ENCODE results near the gene PPARG.
"Not testable (repeated sequence)": the region's sequence is repeated elsewhere in the genome, so short reads cannot be mapped to it uniquely, and the experiment has no call there.

PPARG gene

DNA sequence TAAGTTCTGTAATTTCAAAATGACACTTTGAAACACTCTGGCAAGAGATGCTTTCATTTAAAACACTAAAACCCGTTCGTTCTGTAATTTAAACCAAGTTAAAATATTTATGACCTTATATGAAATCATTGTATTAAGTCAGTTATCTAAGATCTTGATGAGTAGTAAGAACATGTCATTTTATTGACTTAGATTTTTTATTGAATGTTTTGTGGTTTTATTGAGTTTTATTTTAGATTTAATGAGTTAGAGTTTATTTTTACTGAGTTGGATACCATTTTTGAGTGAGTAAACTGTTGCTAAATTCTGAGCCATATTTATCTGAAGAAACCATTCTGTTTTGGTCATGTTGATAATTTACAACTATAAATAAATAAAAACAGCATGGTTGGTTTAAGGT, 94.3 kb downstream of the PPARG start:
- DNase-seq: no peak

GRCh38 chr3:12384451-12385233, 95.8 kb downstream of the PPARG start:
- DNase-seq: no peak

GRCh38 chr3:12386514-12387291, 97.8 kb downstream of the PPARG start:
- DNase-seq: not testable (repeated sequence)

DNA sequence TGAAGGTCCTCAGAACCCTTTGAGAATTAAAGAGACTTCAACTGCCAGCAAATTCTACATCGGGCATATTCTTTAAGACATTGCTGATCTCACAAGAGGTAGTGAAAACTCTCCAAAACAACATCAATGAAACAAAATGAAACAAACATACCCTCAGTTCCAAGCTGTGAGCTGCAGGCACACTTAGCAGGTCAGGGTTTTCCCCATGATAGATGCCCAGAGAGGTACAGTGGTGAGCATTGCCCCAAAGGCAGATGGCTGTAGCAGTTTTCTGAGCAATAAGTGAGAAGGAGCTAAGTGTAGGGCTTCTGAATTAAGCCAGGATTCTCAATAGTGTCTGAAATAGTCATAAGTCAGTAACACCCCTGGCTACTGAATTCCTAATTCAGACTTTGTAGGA, 99.3 kb downstream of the PPARG start:
- no peak for DNase-seq

GRCh38 chr3:12392101-12392878, 103.4 kb downstream of the PPARG start:
- DNase-seq: no peak

GRCh38 chr3:12393894-12394293, 105.0 kb downstream of the PPARG start:
- DNase-seq: no peak

DNA sequence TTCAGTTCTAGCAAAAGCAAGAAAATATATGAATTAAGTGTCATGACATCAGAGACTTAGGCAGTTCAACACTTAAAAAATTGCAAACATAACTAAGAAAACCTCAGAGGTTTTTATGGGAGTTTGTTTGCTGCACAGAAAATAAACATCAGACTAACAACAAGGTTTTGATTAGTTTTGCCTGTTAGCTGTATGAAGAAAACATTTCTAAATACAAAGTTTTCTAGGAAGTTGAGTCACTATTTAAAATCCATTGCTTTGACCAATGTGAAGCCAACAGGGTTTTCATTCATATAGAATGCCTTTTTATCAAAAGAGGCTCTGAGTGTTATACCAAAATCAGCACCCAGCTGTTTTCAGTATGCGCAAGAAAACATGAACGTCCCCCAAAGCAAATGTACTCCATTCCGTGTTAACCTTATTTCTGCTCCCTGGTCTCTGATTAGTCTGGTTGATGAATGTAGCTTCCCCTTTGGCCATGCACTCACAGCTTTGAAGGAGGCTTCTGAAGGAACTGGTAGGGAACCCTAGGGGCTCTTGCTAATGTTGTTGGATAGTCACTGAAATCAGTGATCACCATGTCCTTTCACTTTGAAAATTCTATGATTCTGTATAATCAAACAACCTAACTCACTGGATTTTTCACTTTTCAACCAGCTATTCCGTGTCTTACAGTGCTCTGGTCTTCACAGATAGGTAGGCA, 105.8 kb downstream of the PPARG start:
- DNase-seq: no peak

DNA sequence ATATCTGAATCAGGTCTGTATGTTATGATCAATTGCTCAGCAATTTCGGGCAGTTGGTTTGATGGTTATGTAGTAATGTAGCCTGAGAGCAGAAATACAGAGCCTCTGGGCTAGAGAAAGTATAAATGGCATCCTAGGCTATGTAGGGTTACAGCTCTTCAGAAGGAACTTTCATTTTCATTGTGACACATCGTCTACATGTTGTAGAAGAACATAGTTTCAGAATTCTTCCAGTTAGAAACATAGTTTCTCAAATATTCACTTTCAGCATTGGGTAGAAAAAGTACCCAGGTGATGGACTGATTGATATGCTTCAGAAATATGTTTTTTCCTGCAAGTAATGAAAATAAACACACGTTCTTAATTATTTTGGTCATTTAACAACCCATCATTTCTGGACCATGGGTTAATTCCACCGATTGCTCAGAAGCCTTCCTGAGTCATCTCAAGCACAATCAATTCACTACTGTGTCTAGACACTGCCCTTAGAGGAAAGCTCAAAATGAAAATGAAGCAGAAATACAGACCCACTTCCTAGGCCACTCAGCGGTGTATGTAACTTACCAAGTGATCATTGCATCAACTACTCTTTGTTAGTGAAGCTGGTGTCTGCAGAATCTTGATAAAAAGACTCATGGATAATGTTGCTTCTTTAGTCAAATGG, 106.6 kb downstream of the PPARG start:
- DNase-seq: no peak

DNA sequence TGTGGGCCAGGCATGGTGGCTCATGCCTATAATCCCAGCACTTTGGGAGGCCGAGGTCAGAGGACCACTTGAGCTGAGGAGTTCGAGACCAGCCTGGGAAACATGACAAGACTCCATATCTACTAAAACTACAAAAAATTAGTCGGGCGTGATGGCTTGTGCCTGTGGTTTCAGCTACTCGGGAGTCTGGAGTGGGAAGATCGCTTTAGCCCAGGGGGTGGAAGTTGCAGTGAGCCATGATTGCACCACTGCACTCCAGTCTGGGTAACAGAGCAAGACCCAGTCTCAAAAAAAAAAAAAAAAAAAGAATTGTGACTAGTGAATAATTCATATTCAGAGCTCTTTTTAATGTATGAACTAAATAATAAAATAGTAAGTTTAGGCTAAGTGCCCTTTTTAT, 107.6 kb downstream of the PPARG start:
- no peak for DNase-seq

GRCh38 chr3:12399226-12399625, 110.4 kb downstream of the PPARG start:
- DNase-seq: no peak

DNA sequence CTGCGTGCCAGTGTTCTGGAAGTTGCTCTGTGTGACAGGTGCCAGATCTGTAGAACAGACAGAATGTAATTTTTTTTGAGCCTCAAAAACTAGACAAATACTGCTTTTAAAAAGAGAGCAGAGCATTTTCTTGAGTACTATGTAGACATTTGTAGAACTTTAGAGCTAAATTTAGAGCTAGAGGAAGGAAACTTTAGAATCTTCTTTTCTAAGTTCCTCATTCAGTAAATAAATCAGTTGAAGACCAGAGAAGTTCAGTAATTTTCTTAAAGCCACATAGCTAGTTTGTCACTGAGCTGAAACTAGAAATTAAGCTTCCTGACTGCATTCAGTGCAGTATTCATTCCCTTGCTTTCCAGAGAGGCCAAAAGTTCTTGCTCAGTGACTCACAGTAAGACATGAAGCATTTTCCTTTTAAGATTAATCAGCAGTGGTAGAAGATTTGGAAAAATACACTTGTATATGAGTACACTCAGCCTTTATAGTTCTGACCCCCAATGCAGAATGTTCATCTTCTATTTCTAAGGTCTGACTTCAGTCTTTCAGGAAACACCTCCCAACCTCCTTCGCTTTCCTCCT, 111.8 kb downstream of the PPARG start:
- DNase-seq: no peak

DNA sequence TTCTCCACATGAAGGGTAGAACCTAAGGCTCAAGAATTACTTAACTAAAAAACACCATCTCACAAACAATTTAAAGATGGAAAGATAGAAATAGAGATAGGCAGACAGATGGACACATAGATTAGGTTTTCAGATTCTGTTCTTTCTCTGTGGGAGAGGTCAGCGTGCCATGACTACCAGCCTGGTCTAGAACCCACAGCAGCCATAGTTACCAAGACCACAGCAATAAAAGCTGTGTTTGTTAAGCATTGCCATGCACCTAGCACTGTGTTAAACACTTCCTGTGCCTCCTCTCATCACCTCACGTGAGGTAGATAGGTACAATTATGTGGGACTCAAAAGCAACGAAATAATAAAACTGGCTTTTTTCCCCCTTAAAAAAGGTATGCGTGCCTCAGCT, 112.3 kb downstream of the PPARG start:
- DNase-seq: no peak

DNA sequence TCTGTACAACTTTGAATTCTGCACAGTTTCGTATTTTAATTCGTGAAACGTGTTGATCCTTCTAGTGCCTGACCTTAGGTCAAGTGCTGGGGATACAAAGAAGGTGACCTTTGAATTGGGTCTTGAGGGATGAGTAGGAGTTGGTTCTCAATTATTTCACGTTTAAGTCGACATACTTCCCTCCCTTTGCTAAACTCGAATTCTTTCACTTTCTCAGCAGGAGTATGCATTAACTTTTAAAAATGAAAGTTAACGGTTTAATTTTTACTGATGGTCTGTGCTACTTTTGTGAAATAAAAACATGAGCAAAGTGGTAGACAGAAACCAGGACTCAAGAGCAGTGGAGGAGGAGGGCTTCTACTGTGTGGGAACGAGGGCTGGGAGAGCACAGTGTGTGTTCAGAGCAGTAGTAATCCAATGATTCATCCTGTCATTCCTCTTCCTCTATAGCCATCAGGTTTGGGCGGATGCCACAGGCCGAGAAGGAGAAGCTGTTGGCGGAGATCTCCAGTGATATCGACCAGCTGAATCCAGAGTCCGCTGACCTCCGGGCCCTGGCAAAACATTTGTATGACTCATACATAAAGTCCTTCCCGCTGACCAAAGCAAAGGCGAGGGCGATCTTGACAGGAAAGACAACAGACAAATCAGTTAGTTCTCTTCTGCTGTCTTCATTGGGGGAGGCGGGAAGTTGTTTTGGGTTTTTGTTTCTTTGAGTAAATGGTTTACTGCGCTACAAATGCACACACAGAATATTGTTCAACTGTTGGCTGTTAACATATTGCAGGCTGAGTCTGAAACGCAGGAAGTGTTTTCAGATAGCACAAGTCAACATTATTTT, 116.8 kb downstream of the PPARG start:
- no peak for DNase-seq

- no peak for DNase-seq
Measured at GRCh38 chr3:12408984-12409683, 120.3 kb downstream of the PPARG start.

DNA sequence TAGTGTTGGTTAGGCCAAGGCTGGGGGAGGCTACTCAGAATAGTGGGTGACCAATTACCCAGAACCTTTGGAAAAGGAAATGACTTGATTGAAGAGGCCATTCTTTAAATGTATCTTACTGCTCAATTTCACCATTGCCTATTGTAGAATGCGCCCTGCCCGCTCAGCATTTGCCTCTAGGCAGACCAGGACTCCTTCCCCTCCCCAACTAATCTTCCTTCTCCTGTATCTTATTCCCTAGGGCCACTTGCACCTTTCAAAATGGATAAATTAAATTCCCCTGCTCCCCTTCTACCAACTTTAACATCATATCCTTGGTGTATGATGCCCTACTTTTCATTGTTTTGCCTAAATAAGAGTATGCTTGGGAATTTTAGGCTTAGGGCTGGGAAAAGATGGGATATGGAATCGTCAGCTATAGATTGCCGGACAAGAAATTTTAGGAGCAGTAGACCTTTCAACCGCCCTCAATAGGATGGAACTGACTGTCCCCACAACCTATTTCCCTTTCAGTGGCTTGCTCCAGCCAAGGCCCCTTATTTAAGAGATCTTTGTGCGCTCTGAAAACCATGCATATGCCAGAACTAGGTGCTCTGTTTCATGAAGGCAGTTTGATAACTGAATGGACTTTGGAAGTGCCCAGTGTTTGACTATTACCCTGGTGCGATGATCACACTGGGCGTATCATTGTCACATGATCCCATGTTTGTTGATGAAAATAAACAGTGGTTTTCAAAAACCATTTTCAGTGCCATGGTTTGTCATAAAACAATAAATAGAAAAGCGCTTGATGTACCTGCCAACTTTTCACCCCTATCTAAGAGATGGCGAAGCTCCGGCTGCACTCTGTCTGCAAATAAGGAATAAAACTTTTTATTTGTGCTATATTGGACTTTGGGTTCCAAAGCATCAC, 121.1 kb downstream of the PPARG start:
- DNase-seq: no peak

GRCh38 chr3:12413721-12414255, 124.9 kb downstream of the PPARG start:
- DNase-seq: no peak

- no peak for DNase-seq
Measured at GRCh38 chr3:12415014-12415680, 126.3 kb downstream of the PPARG start.

- DNase-seq: no peak
Measured at GRCh38 chr3:12416731-12417130, 127.9 kb downstream of the PPARG start.

All from activated CD4-positive, alpha-beta T cell treated with anti-CD3 and anti-CD28 coated beads, Interleukin-2, amount 50 U/mL, for 1 hour (primary cell).